Upper lobe of right lung (tissue), 1 donor: ENCODE data around the gene MAP7. TPM values are rescaled to one million over a fixed set of nuclear protein-coding genes. Genes with fewer than 3 reads are reported as not detected.

Experiments used
- ATAC-seq: fragments of 200-7000 bp; cut with Tn5 transposase; one replicate; pipeline ENCODE4 v1.9.1; 2020; ENCODE audit warnings: mild to moderate bottlenecking, moderate library complexity
- DNase-seq: peaks from one replicate; pipeline ENCODE4 v3.0.0-alpha.2; 2020
- H3K27ac ChIP-seq: fragments of 200-600 bp; one replicate; pipeline ENCODE4 v1.8.0; 2022
- H3K27me3 ChIP-seq: fragments of 200-600 bp; one replicate; pipeline ENCODE4 v1.8.0; 2022; ENCODE audit warnings: mild to moderate bottlenecking
- H3K36me3 ChIP-seq: fragments of 200-600 bp; one replicate; pipeline ENCODE4 v1.8.0; 2022
- H3K4me1 ChIP-seq: fragments of 200-600 bp; one replicate; pipeline ENCODE4 v1.8.0; 2022
- H3K4me3 ChIP-seq: fragments of 200-600 bp; one replicate; pipeline ENCODE4 v1.8.0; 2022; ENCODE audit warnings: mild to moderate bottlenecking
- H3K9me3 ChIP-seq: fragments of 200-600 bp; one replicate; pipeline ENCODE4 v1.8.0; 2022
- intact Hi-C: fragments of 100-400 bp; cut with DNase I; formaldehyde crosslinking; loops from one replicate; pipeline ENCODE4 v1.11.0; 2022
- total RNA-seq: library from RNA; stranded (reverse); fragmentation: NEBNext Ultra II Directional; extraction: Animal tissue kit (Norgen Biotek cat#: 25700); gene quantifications from one replicate; pipeline ENCODE4 v1.2.1, GENCODE V29; 2021
- TF ChIP-seq, protein P1 (sequence below): fragments of 200-600 bp; IDR thresholded peaks from one replicate; pipeline ENCODE4 v1.8.0; 2022; ENCODE audit warnings: antibody characterized with exemption
- donor health status: DM: no; HTN: yes; CAD: no; lungs with severe emphysema.

The MAP7 gene
- total RNA-seq, 1 donor from 2014 or later: 23.2 TPM

DNA sequence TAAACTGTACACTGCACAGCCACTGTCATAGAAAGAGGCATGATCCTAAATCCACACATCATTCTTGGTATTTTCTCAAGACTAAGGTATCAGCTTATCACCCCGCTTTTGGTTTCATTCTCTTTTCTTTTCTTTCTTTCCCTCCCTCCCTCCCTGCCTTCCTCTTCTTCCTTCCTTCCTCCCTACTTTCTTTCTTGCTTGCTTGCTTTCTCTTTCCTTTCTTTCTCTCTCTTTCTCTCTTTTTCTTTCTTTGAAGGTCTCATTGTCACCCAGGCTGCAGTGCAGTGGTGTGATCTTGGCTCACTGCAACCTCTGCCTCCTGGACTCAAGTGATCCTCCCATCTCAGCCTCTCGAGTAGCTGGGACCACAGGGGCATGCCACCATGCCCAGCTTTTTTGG, 81.1 kb downstream of the MAP7 start:
- no peak overlapping the region for H3K27ac ChIP-seq
- intact Hi-C loops: no loop called here
- H3K36me3 ChIP-seq: no peaks in the 10 kb centered on the region
- no peaks in the 10 kb centered on the region for H3K27me3 ChIP-seq
- no peak overlapping the region for H3K4me3 ChIP-seq
- TF ChIP-seq, protein P1, sequence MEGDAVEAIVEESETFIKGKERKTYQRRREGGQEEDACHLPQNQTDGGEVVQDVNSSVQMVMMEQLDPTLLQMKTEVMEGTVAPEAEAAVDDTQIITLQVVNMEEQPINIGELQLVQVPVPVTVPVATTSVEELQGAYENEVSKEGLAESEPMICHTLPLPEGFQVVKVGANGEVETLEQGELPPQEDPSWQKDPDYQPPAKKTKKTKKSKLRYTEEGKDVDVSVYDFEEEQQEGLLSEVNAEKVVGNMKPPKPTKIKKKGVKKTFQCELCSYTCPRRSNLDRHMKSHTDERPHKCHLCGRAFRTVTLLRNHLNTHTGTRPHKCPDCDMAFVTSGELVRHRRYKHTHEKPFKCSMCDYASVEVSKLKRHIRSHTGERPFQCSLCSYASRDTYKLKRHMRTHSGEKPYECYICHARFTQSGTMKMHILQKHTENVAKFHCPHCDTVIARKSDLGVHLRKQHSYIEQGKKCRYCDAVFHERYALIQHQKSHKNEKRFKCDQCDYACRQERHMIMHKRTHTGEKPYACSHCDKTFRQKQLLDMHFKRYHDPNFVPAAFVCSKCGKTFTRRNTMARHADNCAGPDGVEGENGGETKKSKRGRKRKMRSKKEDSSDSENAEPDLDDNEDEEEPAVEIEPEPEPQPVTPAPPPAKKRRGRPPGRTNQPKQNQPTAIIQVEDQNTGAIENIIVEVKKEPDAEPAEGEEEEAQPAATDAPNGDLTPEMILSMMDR: no peak
- DNase-seq (no peak), ATAC-seq (no peak)
- no peaks in the 10 kb centered on the region for H3K9me3 ChIP-seq
- peaks cover 10% of the 10 kb centered on the region for H3K4me1 ChIP-seq

DNA sequence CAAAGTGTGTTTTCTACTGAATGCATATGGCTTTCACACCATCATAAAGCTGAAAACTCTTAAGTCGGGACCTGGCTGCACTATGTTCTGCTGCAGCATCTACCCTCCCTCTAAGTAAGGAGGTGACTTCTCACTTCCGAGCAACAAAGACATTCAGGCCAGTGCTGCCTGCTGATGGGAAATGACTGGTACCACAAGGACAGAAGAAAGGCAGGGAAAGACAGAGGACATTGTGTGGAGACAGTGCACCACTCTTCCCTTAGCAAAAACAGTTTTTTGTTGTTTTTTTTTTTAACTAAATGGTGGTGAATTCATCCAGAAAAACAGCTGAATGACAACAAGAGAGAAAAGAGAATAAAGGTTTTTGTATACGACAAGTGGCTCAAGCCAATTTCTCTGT, 81.5 kb downstream of the MAP7 start:
- no peak for ATAC-seq
- TF ChIP-seq, protein P1: no peak
- Histone ChIP-seq H3K27ac (no peak overlapping the region), H3K4me3 (no peak overlapping the region), H3K4me1 (peaks cover 11% of the 10 kb centered on the region), H3K9me3 (no peaks in the 10 kb centered on the region), H3K36me3 (no peaks in the 10 kb centered on the region), H3K27me3 (no peaks in the 10 kb centered on the region)
- no peak for DNase-seq
- intact Hi-C loops: no loop called here

DNA sequence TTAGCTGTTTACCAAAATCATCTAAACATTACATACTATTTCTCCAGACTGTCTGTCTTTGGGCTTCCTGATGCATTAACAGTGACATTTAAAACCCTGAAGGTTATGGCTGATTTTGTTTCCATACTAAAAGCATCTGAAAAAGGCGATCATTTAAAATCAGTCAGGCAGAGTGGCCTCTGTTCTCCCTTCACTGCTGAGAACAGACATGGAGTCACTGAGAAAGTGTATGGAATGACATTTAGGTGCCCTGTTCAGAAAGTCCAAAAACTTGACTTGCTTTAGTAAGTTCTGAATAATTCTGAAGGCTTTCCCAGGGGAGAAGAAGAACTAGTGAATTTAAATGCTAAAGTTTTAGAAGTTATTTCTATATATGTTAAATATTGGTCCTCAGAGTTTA, 83.0 kb downstream of the MAP7 start:
- TF ChIP-seq, protein P1: no peak
- Histone ChIP-seq H3K4me3 (no peak overlapping the region), H3K36me3 (no peaks in the 10 kb centered on the region), H3K27me3 (no peaks in the 10 kb centered on the region), H3K4me1 (peaks cover 7% of the 10 kb centered on the region), H3K9me3 (no peaks in the 10 kb centered on the region), H3K27ac (no peak overlapping the region)
- no peak for DNase-seq
- no peak for ATAC-seq
- intact Hi-C loops: no loop called here

DNA sequence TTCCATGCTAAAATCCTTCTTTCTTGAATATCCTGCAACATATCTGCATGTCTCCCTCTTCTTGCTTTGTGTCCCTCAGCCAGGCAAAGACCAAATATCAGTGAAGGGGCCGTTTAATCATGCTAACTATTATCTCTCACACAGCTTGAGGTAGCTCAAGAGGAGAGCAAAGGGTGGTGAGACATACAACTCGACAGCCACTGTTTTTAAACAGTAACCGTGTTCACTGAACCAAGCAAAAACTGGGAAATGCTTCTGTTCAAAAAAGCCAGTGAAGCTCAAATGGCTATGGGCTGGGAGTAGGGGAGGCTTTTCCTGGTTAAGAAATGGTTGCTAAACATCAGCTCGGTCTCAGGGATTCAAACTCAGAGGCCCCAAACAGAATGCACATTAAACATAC, 83.4 kb downstream of the MAP7 start:
- no peak overlapping the region for H3K4me3 ChIP-seq
- H3K27ac ChIP-seq: no peak overlapping the region
- intact Hi-C loops: no loop called here
- H3K9me3 ChIP-seq: no peaks in the 10 kb centered on the region
- peaks cover 5% of the 10 kb centered on the region for H3K4me1 ChIP-seq
- DNase-seq: no peak
- no peaks in the 10 kb centered on the region for H3K27me3 ChIP-seq
- H3K36me3 ChIP-seq: no peaks in the 10 kb centered on the region
- TF ChIP-seq, protein P1: no peak
- no peak for ATAC-seq

DNA sequence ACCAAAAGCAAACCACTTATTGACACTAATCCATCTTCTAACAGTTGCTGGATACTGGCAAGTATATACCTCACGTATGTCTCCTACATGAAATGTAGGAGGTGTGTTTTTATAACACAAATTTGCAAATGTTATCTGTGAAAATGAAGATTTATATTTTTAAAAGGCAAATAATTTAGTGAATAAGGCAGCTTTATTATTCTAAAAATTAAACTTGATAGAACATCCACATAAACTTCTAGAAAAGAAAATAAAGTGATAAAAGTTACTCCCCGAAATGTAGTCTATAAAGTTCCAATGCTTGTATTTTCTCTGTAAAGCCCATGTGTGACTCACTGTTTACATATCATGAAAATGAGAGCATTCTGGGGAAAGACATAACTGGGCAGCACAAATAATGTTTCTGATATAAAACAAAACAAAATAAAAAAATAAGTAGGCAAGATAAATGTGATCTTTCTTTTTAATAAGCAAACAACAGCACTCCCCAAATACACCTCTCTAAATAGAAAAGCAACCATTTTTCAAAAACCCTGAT, 84.4 kb downstream of the MAP7 start:
- no peak overlapping the region for H3K27ac ChIP-seq

More for the DNA sequence above, 84.4 kb downstream of the MAP7 start:
- H3K4me1 ChIP-seq: peaks cover 5% of the 10 kb centered on the region
- no peaks in the 10 kb centered on the region for H3K9me3 ChIP-seq
- no peaks in the 10 kb centered on the region for H3K27me3 ChIP-seq
- intact Hi-C loops: no loop called here
- ATAC-seq (no peak), DNase-seq (no peak)
- H3K4me3 ChIP-seq: no peak overlapping the region
- TF ChIP-seq, protein P1: no peak
- H3K36me3 ChIP-seq: no peaks in the 10 kb centered on the region
